T-helper 2 cell (primary cell): ENCODE measurements around the gene RHOJ.
A peak's percentile ranks its signal among the peaks of the same experiment; 100 is the strongest.
"Not testable (repeated sequence)": the region's sequence is repeated elsewhere in the genome, so short reads cannot be mapped to it uniquely, and the experiment has no call there.

Source experiments
- DNase-seq, 5 experiments: peaks; one replicate each; pipeline versions ENCODE4 v3.0.0 to v3.0.0-alpha.2; 2012 to 2022

The RHOJ gene

GRCh38 chr14:63269561-63270225, 65.5 kb downstream of the RHOJ start:
- no peak for DNase-seq

- DNase-seq, result no peak
Measured at GRCh38 chr14:63273129-63273528, 68.9 kb downstream of the RHOJ start.

- no peak for DNase-seq
Measured at GRCh38 chr14:63273717-63274655, 69.7 kb downstream of the RHOJ start.

- DNase-seq, result no peak
Measured at GRCh38 chr14:63275611-63276010, 71.4 kb downstream of the RHOJ start.

- DNase-seq, result no peak
Measured at GRCh38 chr14:63276016-63276415, 71.8 kb downstream of the RHOJ start.

GRCh38 chr14:63276492-63277342, 72.5 kb downstream of the RHOJ start:
- peak in 1 of 5 experiments; percentile 65 for DNase-seq

- DNase-seq, result no peak
Measured at GRCh38 chr14:63277591-63278183, 73.4 kb downstream of the RHOJ start.

GRCh38 chr14:63279933-63280332, 75.7 kb downstream of the RHOJ start:
- DNase-seq, result not testable (repeated sequence)

GRCh38 chr14:63282997-63283883, 79.0 kb downstream of the RHOJ start:
- DNase-seq, result peak in 1 of 5 experiments; percentile 64

- DNase-seq, result no peak
Measured at GRCh38 chr14:63283884-63284248, 79.6 kb downstream of the RHOJ start.

- no peak for DNase-seq
Measured at GRCh38 chr14:63286071-63286470, 81.8 kb downstream of the RHOJ start.

- no peak for DNase-seq
Measured at GRCh38 chr14:63287666-63288483, 83.6 kb downstream of the RHOJ start.

GRCh38 chr14:63288853-63289252, 84.6 kb downstream of the RHOJ start:
- no peak for DNase-seq

GRCh38 chr14:63290741-63291430, 86.6 kb downstream of the RHOJ start:
- DNase-seq, result no peak

- no peak for DNase-seq
Measured at GRCh38 chr14:63292805-63293204, 88.6 kb downstream of the RHOJ start.

- no peak for DNase-seq
Measured at GRCh38 chr14:63295231-63295685, 91.0 kb downstream of the RHOJ start.

- peak in 1 of 5 experiments; percentile 49 for DNase-seq
Measured at GRCh38 chr14:63296060-63296563, 91.9 kb downstream of the RHOJ start.

GRCh38 chr14:63297372-63298063, 93.3 kb downstream of the RHOJ start:
- DNase-seq, result no peak
